Measurements from ENCODE around the gene GNGT1.
"Not testable (repeated sequence)": the region's sequence is repeated elsewhere in the genome, so short reads cannot be mapped to it uniquely, and the experiment has no call there.

The GNGT1 gene

GRCh38 chr7:93910076-93910994, 4.0 kb downstream of the GNGT1 start:
- DNase-seq: no peak

GRCh38 chr7:93911242-93911641, 4.9 kb downstream of the GNGT1 start:
- not testable (repeated sequence) for DNase-seq

- DNase-seq: not testable (repeated sequence)
Measured at GRCh38 chr7:93911661-93912060, 5.3 kb downstream of the GNGT1 start.

GRCh38 chr7:93913197-93913596, 6.8 kb downstream of the GNGT1 start:
- DNase-seq: no peak

- no peak for DNase-seq
Measured at GRCh38 chr7:93914581-93915066, 8.3 kb downstream of the GNGT1 start.

GRCh38 chr7:93915206-93915842, 9.0 kb downstream of the GNGT1 start:
- DNase-seq: not testable (repeated sequence)

- not testable (repeated sequence) for DNase-seq
Measured at GRCh38 chr7:93915888-93916287, 9.5 kb downstream of the GNGT1 start.

- DNase-seq: not testable (repeated sequence)
Measured at GRCh38 chr7:93916315-93916714, 9.9 kb downstream of the GNGT1 start.

- DNase-seq: no peak
Measured at GRCh38 chr7:93920496-93921182, 14.3 kb downstream of the GNGT1 start.

GRCh38 chr7:93921186-93921585, 14.8 kb downstream of the GNGT1 start:
- DNase-seq: no peak

GRCh38 chr7:93921607-93922566, 15.5 kb downstream of the GNGT1 start, which contains the start of gene GNG11:
Gene GNG11 (plus strand): TSS chr7:93921735. CDS start chr7:93922138, 403 bp downstream.
- no peak for DNase-seq

GRCh38 chr7:93923296-93923695, 16.9 kb downstream of the GNGT1 start:
- no peak for DNase-seq

GRCh38 chr7:93923942-93924341, 17.6 kb downstream of the GNGT1 start:
- no peak for DNase-seq

GRCh38 chr7:93926800-93927199, 20.4 kb downstream of the GNGT1 start:
- DNase-seq: no peak

- DNase-seq: no peak
Measured at GRCh38 chr7:93927585-93927984, 21.2 kb downstream of the GNGT1 start.

- no peak for DNase-seq
Measured at GRCh38 chr7:93931655-93932054, 25.3 kb downstream of the GNGT1 start.

- no peak for DNase-seq
Measured at GRCh38 chr7:93933156-93933555, 26.8 kb downstream of the GNGT1 start.

GRCh38 chr7:93935102-93935501, 28.7 kb downstream of the GNGT1 start:
- no peak for DNase-seq

GRCh38 chr7:93937818-93938217, 31.5 kb downstream of the GNGT1 start:
- no peak for DNase-seq

GRCh38 chr7:93938293-93938692, 31.9 kb downstream of the GNGT1 start:
- no peak for DNase-seq

GRCh38 chr7:93941945-93942344, 35.6 kb downstream of the GNGT1 start:
- DNase-seq: no peak

Data from CD4-positive, alpha-beta T cell treated with Interleukin-21 for 1 hour (primary cell).